ENCODE results near the gene LRP6. TPM values are rescaled to one million over a fixed set of nuclear protein-coding genes. Genes with fewer than 3 reads are reported as not detected.

The LRP6 gene
- total and polyA plus RNA-seq, 7 donors, result 2.9 to 31.5 (median 16.6) TPM

DNA sequence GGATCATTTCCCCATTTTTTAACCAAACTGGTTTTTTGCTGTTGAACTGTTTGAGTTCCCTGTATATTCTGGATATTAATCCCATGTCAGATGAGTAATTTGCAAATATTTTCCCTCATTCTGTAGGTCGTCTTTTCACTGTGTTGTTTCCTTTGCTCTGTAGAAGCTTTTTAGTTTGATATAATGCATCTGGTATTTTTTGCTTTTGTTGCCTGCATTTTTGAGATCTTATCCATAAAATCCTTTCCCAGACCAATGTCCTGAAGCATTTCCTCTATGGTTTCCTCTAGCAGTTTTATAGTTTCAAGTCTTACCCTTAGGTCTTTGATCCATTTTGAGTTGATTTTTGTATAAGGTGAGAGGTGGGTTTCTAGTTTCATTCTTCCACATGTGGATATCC, 71.3 kb downstream of the LRP6 start:
- no peak for DNase-seq
- TF ChIP-seq, protein P1, sequence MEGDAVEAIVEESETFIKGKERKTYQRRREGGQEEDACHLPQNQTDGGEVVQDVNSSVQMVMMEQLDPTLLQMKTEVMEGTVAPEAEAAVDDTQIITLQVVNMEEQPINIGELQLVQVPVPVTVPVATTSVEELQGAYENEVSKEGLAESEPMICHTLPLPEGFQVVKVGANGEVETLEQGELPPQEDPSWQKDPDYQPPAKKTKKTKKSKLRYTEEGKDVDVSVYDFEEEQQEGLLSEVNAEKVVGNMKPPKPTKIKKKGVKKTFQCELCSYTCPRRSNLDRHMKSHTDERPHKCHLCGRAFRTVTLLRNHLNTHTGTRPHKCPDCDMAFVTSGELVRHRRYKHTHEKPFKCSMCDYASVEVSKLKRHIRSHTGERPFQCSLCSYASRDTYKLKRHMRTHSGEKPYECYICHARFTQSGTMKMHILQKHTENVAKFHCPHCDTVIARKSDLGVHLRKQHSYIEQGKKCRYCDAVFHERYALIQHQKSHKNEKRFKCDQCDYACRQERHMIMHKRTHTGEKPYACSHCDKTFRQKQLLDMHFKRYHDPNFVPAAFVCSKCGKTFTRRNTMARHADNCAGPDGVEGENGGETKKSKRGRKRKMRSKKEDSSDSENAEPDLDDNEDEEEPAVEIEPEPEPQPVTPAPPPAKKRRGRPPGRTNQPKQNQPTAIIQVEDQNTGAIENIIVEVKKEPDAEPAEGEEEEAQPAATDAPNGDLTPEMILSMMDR (IDR thresholded peaks at IDR 0.05), result no peak
- H3K9me3 ChIP-seq, result peaks cover 8% of the 10 kb centered on the region
- intact Hi-C loops (cut with DNase I), result no loop called here
- no peak overlapping the region for H3K4me3 ChIP-seq
- no peaks in the 10 kb centered on the region for H3K36me3 ChIP-seq (ENCODE audit: insufficient read depth in 1 of 2, low read depth in 1 of 2)
- peaks cover 15% of the 10 kb centered on the region for H3K4me1 ChIP-seq
- no peaks in the 10 kb centered on the region for H3K27me3 ChIP-seq (ENCODE audit: insufficient read depth in 3 of 3, low read length in 2 of 3)
- no peak overlapping the region for H3K27ac ChIP-seq
- WGBS, 3 donors, result 71 to 81% (median 81%) methylated on average over 1 of the region's 1 CpG
- no peak for ATAC-seq

DNA sequence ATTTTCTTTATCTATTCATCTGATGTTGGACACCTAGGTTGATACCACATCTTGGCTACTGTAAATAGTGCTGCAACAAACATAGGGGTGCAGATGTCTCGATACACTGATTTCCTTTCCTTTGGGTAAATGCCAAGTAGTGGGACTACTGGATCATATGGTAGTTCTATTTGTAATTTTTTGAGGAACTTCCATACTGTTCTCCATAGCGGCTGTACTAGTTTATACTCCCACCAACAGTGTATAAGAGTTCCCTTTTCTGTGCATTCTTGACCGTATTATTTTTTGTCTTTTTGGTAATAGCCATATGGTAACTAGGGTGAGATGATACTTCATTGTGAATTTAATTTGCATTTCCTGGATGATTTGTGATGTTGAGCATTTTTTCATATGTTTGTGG, 71.8 kb downstream of the LRP6 start:
- 94 to 97% (median 96%) methylated on average over 3 of the region's 3 CpGs for WGBS, 3 donors
- Histone ChIP-seq H3K4me3 (no peak overlapping the region), H3K27me3 (ENCODE audit: insufficient read depth in 3 of 3, low read length in 2 of 3) (no peaks in the 10 kb centered on the region), H3K9me3 (peaks cover 8% of the 10 kb centered on the region), H3K27ac (no peak overlapping the region), H3K36me3 (ENCODE audit: insufficient read depth in 1 of 2, low read depth in 1 of 2) (no peaks in the 10 kb centered on the region), H3K4me1 (peaks cover 19% of the 10 kb centered on the region)
- intact Hi-C loops (cut with DNase I), result no loop called here
- TF ChIP-seq, protein P1 (IDR thresholded peaks at IDR 0.05), result no peak
- DNase-seq (no peak), ATAC-seq (no peak)

DNA sequence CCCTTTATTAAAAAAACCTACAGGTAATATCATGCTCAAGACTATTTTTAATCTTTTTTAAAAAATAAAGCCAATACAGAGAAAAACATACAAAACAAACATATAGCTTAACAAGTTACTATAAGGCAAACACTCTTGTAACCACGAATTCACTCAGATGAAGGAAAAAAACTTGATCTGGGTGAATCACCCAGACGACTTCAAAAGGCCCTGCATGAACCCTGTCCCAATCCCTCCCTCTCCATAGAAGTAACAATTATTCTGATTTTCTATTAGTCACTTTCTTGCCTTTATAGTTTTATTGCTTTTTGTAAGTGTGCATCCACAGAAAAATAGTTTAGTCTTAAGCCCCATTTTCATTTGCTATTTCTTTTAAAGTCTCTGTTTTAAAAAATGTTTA, 72.6 kb downstream of the LRP6 start:
- intact Hi-C loops (cut with DNase I), result loop anchor here in 1 of 2 donors (5.0 kb wide), 1 partner anchor 37 kb away; no protein-coding TSS in a partner anchor
- H3K4me1 ChIP-seq, result peaks cover 21% of the 10 kb centered on the region
- no peaks in the 10 kb centered on the region for H3K27me3 ChIP-seq (ENCODE audit: insufficient read depth in 3 of 3, low read length in 2 of 3)
- DNase-seq, result no peak
- WGBS, 3 donors, result 76 to 89% (median 78%) methylated on average over 2 of the region's 2 CpGs
- no peak for ATAC-seq
- TF ChIP-seq, protein P1 (IDR thresholded peaks at IDR 0.05), result no peak
- H3K27ac ChIP-seq, result no peak overlapping the region
- peaks cover 8% of the 10 kb centered on the region for H3K9me3 ChIP-seq
- no peaks in the 10 kb centered on the region for H3K36me3 ChIP-seq (ENCODE audit: insufficient read depth in 1 of 2, low read depth in 1 of 2)
- H3K4me3 ChIP-seq, result no peak overlapping the region

DNA sequence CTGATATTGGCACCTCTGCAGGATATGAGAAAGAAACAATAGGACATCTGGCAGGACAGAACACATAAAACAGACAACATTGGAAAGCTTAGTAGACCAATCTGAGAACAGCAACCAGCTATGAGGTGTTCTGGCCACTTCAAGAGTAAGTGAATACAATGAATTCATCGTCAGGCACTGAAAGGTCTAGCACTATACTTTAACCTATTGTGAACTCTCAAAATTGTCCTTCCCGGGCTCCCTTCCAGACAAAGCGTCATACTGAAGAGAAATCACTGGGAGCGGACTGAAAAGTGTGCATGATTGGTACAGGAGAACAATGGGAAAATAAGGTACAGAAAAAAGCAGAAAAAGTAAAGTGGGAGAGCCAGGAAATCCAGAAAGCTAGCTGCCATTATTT, 75.8 kb downstream of the LRP6 start:
- no peaks in the 10 kb centered on the region for H3K27me3 ChIP-seq (ENCODE audit: insufficient read depth in 3 of 3, low read length in 2 of 3)
- DNase-seq (no peak), ATAC-seq (no peak)
- TF ChIP-seq, protein P1 (IDR thresholded peaks at IDR 0.05), result no peak
- no peaks in the 10 kb centered on the region for H3K9me3 ChIP-seq
- intact Hi-C loops (cut with DNase I), result loop anchor here in 1 of 2 donors (5.0 kb wide), 1 partner anchor 34 kb away; no protein-coding TSS in a partner anchor
- no peaks in the 10 kb centered on the region for H3K36me3 ChIP-seq (ENCODE audit: insufficient read depth in 1 of 2, low read depth in 1 of 2)
- H3K4me3 ChIP-seq, result no peak overlapping the region
- 81 to 88% (median 87%) methylated on average over 4 of the region's 4 CpGs for WGBS, 3 donors
- H3K4me1 ChIP-seq, result peaks cover 21% of the 10 kb centered on the region
- H3K27ac ChIP-seq, result no peak overlapping the region

All from psoas muscle (tissue), 8 donors.